ENCODE measurements around the gene LBH.

The LBH gene

GRCh38 chr2:30191819-30192271 is 39.5 kb upstream of the LBH start:
- H3K4me3 ChIP-seq (replicated peaks in 1 of 2; ENCODE audit: low read depth in 2 of 2, low read length in 2 of 2): no peak overlapping the region
- no peak for DNase-seq (ENCODE audit: low read depth in 2 of 2)
- TF ChIP-seq CTCF (IDR thresholded peaks at IDR 0.05; ENCODE audit: low read depth, low read length): no peak

GRCh38 chr2:30192314-30192713 is 39.0 kb upstream of the LBH start:
- no peak for DNase-seq (ENCODE audit: low read depth in 2 of 2)
- no peak for TF ChIP-seq CTCF (IDR thresholded peaks at IDR 0.05; ENCODE audit: low read depth, low read length)
- no peak overlapping the region for H3K4me3 ChIP-seq (replicated peaks in 1 of 2; ENCODE audit: low read depth in 2 of 2, low read length in 2 of 2)

GRCh38 chr2:30193104-30193681 is 38.1 kb upstream of the LBH start:
- no peak for TF ChIP-seq CTCF (IDR thresholded peaks at IDR 0.05; ENCODE audit: low read depth, low read length)
- DNase-seq (ENCODE audit: low read depth in 2 of 2): no peak
- H3K4me3 ChIP-seq (replicated peaks in 1 of 2; ENCODE audit: low read depth in 2 of 2, low read length in 2 of 2): no peak overlapping the region

- no peak overlapping the region for H3K4me3 ChIP-seq (replicated peaks in 1 of 2; ENCODE audit: low read depth in 2 of 2, low read length in 2 of 2)
- no peak for TF ChIP-seq CTCF (IDR thresholded peaks at IDR 0.05; ENCODE audit: low read depth, low read length)
- no peak for DNase-seq (ENCODE audit: low read depth in 2 of 2)
Observed at GRCh38 chr2:30194421-30194820, 36.9 kb upstream of the LBH start.

GRCh38 chr2:30195016-30195415 is 36.3 kb upstream of the LBH start:
- H3K4me3 ChIP-seq (replicated peaks in 1 of 2; ENCODE audit: low read depth in 2 of 2, low read length in 2 of 2): no peak overlapping the region
- no peak for TF ChIP-seq CTCF (IDR thresholded peaks at IDR 0.05; ENCODE audit: low read depth, low read length)
- no peak for DNase-seq (ENCODE audit: low read depth in 2 of 2)

- H3K4me3 ChIP-seq (replicated peaks in 1 of 2; ENCODE audit: low read depth in 2 of 2, low read length in 2 of 2): no peak overlapping the region
- DNase-seq (ENCODE audit: low read depth in 2 of 2): no peak
- TF ChIP-seq CTCF (IDR thresholded peaks at IDR 0.05; ENCODE audit: low read depth, low read length): no peak
Observed at GRCh38 chr2:30197570-30198192, 33.7 kb upstream of the LBH start.

- peak; percentile 23 to 59 for DNase-seq (ENCODE audit: low read depth in 2 of 2)
- no peak overlapping the region for H3K4me3 ChIP-seq (replicated peaks in 1 of 2; ENCODE audit: low read depth in 2 of 2, low read length in 2 of 2)
- no peak for TF ChIP-seq CTCF (IDR thresholded peaks at IDR 0.05; ENCODE audit: low read depth, low read length)
Observed at GRCh38 chr2:30201990-30202389, 29.3 kb upstream of the LBH start.
